A204.1 (cell line): ENCODE results near the gene HELZ.
"Not testable (repeated sequence)": the region's sequence is repeated elsewhere in the genome, so short reads cannot be mapped to it uniquely, and the experiment has no call there.

Source experiments
- FAIRE-seq: peaks from 2 replicates; lab custom pipeline; 2012; peaks lifted over from hg19 to GRCh38; lab: Jason Lieb, UNC

Gene HELZ

DNA sequence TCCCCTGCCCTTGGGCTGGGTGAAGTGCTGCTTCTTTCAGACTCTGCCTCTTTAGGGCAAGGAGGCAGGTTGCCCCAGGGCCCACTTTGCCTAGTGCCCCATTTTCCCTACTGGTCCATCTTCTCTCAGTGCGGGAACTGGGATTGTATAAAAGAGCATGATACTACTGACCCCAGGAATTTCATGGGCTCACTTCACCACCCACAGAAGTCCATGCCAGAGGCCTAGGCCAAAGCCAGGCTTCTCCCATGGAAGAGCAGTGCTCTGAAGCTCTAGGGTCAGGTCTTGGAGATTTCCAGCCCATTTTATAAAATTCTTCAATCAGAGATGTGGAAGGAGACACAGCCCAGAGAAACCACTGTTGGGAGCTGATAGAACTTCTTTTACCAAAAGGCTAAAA is 194.9 kb downstream of the HELZ start:
- no peak for FAIRE-seq

DNA sequence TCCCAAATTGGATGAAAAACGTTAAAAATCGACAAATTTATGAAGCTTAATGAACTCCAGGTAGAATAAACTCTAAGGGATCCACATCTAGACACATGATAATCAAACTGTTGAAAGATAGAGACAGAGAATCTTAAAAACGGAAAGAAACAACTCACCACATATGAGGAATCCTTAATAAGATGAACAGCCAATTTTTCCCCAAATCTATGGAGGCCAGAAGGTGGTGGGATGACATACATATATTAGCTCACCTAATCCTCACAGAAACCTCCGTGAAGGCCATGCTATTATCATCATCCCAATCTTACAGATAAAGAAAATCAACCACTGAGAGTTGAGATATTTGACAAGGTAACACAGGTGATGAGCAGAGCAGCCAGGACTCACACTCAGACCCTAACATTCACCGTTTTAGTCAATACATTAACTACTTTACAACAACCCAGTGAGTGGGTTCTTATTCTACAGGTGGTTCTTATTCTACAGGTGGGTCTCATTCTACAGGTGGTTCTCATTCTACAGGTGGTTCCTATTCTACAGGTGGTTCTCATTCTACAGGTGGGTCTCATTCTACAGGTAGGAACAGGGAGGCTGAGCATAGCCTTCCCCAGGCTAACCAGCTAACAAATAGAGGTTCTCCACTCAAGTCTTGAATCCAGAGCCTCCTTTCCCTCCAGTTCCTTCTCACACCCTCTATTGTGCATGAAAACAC is 195.8 kb downstream of the HELZ start:
- FAIRE-seq, result no peak

DNA sequence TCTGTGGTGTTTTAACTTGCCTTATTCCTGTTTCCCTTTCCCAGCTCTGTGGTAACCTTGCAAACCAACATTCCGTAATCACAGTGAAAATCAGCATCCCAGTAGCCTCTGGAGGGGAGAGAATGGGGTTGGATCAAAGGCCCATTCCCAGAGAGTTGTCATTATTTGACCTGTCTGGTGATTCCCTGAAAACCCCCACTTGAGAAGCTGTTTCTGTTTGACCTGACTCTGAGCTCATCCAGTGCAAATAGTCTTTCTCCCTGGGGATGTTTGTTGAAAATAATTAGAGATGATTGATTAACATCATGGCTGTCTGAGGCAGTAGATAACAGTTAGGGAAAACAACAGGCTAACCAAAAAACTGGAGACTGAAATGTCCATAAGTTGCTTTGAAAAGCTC is 197.6 kb downstream of the HELZ start:
- no peak for FAIRE-seq

DNA sequence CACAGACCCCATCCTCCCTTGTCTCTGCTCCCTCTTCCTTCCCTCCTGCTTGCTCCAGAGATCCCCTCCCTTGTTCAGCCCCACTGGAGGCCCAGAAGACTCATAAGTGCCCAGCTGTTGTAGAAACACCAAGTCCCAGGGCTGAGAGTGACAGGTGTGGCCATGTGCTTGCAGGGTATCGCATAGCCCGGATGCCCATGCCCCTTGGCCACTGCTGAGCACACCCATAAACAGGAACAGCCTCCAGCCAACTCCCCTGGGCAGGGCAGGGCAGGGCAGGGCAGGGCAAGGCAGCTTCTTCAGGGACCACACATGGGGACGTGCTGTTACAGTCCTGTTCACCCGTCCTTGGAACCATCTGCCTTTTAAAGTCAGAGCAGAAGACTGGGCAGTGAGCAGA is 198.6 kb downstream of the HELZ start:
- FAIRE-seq, result no peak

DNA sequence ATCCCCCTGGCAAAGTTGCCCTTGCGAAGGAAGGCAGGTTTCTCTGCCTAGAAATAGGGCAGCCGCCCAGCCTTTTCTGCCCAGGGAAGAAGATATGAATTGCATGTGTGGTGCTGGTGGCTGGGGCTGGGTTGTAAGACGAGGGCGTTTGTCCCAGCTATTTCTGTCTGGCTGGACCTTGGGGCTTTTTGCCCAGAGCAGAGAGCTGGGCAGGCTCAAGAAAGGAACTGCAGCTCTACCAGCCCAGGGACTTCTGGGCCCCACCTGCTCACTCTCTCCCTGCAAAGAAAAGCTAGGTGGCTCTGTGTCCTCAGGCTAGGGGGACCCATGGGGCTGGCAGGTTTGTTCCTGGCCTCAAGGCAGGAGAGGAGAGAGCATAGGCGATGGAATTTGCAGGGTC is 200.1 kb downstream of the HELZ start:
- no peak for FAIRE-seq

DNA sequence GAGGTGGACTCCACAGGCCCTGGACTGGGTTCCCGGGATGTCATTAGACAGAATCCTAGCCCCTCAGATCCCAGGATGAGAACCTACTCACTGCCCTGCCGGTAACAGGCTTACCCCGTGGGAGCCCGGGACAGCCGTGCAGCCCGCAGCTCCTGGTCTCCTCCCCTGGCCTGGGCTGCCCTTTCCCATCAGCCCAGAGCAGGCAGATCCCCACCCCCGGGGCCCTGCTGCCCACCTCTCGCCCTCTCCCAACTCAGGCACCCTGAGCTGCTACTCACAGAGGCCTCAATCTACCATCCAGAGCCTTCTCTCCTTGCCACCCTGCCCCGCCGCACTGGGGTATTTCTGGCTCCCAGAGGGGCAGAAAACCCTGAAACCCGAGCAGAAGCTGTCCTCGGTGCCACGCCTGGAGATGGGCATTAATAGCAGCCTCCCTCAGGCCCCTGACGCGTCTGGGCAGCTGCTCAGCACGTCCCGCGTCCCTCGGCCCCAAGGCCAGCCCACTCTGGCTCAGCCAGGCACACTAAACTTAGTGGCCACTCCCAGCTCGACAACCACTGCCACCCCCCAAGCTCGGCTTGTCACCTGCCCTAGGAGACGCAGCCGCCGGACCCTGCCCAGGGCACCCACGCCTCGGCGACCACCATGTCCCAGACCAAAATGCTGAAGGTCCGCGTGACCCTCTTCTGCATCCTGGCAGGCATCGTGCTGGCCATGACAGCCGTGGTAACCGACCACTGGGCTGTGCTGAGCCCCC is 200.8 kb downstream of the HELZ start, which contains the start of gene CACNG1:
Gene CACNG1 (plus strand): TSS at position 539 of the 757 bp plus-strand sequence. CDS start 107 bp downstream, at position 646.
- no peak for FAIRE-seq

DNA sequence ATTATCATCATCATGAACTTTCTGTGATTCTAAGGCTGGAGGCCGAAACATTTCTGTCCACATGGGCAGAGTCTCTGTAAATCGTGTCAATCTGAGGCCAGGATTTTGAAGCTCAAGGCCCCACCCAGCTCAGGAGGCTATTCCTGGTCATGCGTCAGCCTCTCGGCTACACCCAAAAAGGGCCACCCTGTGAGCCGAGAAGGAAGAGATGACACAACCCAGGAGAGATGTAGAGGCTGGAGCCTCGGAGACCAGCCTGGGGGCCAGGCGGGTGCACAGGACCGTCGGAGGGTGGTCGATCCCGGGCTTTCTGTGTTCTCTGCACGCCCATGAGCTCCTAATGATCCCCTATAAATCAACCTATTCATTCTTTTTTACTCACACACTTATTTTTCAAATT is 201.7 kb downstream of the HELZ start:
- FAIRE-seq, result no peak

DNA sequence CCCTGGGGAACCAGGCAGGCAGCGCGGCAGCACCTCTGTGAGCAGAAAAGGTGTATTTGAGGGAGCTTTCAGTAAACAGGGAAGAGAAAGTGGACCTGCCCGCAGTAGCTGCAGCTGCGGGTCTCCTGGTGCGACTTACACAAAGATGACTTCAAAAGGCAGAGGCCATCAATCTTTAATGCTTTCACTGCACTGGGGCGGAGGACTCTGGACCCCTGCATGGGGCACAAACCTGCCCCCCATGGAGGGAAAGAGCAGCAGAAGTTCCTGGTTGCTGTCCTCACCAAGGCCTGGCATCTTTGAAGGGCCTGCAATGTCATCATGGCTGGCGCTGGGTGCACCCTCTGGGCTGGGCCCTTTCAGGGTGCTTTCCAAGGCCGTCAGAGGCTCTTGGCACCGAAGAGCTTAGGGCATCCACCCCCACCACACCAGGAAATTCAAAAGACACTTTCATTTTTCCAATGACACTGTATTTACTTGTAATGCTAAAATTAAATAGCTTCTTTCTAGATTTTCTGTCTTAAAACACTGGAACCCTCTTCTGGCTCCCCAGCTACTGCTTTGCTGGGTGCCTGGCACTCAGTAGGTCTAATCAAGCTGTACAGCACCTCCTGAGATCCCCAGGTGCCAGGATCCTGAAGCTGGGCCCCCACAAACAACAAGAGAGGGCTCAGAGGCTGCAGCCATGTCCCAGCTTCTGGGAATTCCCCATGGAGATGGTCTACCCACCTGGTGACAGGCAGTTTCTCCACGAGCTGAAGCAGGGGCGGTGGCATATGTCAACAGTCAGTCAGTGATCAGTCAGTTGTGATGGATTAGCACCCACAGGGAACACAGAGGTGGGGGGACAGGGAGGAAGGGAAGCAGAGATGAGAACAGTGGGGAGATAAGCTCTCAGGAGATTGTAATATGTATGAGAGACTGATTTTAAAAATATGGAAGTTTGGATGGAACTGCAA is 202.8 kb downstream of the HELZ start:
- no peak for FAIRE-seq

DNA sequence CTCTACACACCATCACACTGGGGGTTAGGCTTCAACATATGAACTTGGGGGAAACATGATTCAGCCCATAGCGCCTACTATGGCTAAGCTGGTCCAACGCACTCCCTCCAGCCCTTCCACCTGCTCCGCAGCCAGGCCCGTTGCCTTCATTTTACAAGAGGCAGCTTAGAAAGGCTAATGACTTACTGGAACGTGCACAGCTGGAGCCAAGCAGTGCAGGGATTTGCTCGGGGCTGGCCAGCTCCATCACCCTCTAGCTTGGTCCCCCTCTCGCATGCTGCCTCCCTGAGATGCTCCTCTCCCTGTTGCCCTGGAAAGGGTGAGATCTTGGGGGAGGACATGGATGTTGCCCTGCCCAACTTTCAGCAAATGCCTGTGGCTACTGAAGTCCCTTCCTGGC is 203.5 kb downstream of the HELZ start:
- FAIRE-seq, result no peak

DNA sequence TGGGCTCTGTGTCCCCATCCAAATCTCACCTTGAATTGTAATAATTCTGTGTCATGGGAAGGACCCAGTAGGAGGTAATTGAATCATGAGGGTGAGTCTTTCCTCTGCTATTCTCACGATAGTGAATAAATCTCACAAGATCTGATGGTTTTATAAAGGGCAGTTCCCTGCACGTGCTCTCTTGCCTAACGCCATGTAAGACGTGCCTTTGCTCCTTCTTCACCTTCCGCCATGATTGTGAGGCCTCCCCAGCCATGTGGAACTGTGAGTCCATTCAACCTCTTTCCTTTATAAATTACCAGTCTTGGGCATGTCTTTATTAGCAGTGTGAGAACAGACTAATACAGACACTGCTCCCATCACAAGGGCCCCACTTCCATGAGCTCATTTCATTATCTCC is 203.9 kb downstream of the HELZ start:
- FAIRE-seq, result not testable (repeated sequence)

DNA sequence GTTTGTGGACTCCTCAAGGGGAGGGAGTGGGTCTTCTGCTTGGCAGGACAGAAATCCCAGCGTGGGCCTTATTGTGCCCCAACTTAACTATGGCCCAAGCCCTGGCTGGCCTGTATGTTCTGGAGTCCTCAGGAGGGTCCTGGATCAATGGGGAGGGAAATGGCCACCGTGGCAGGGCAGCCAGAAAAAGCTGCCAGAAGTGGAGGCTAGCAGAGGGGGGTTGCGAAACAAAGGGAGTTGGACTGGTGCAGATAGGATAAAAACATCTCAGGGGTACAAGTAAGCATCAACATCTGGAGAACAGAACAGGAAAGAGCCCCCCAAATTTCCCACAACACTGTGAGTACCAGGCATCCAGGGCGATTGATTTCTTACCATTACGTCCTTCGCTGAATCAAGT is 204.3 kb downstream of the HELZ start:
- FAIRE-seq, result no peak

DNA sequence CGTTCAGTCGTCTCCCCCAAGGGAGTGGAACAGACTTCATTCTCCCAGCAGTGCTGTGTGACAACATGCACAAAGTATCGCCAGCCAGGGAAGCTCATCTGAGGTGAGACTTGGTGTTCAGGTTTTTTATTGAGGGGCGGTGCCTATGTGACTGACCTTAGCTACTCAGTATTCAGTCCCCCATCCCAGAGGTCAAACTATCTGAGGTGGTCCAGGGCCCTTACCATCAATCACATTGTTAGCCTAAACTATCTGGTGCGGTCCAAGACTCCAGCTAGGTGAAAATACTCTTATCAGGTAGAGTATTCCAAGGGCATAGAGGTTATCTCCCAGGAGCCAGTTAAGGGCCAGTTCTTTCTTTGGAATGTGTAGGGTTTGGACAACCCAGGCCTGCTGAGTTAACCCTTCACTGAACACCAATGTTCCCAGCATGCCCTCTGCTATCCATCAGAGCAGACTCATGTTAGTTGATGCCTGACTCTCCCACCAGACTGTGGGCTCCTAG is 206.1 kb downstream of the HELZ start:
- FAIRE-seq, result no peak

DNA sequence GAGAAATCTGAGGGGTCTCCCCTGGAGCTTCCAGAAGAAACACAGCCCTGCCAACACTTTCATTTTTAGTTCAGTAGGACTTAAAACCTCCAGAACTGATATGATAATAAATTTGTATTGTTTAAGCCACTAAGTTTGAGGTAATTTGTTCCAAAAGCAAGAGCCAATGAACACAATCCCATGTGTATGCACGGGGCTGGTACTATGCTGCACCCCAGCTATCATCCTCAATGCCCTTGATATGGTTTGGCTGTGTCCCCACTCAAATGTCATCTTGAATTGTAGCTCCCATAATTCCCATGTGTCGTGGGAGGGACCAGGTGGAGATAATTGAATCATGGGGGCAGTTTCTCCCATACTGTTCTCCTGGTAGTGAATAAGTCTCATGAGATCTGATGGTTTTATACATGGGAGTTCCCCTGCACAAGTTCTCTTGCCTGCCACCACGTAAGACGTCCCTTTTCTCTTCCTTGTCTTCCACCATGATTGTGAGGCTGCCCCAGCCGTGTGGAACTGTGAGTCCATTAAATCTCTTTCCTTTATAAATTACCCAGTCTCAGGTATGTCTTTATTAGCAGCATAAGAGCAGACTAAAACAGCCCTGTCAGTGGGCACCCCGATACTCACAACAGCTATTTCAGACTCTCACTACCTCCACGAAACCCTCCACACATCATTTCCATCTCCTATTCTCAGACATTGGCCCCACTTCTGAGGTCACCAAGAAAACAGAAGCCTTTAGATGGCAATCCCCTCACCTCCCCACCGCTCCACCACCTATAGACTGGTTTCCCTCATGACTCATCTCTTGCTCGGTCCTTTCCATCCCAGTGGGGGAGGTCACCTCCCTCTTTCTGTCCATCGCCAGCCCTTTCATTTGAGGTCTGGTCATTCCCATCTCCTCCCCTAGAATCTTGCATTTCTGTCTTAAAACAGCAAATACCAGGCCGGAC is 209.6 kb downstream of the HELZ start:
- FAIRE-seq, result no peak

DNA sequence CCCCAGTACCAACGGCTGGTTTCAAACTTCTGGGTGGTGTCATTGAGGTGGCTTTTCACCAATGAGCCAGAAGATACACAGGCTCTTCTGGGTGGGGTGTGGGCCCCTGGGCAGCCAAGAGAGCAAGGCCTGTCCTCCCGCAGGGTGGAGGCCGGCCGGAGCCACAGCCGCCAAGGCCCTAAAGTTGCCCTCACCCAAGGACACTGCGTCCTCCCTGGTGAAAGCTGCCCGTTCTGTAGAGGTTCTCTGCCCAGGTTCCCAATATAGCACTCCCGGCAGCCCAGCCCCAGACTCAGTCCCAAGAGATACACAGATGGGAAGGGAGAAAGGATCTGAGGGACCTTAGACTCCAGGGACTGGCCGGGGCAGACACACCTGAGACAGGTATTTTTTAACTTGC is 211.4 kb downstream of the HELZ start:
- FAIRE-seq, result no peak

DNA sequence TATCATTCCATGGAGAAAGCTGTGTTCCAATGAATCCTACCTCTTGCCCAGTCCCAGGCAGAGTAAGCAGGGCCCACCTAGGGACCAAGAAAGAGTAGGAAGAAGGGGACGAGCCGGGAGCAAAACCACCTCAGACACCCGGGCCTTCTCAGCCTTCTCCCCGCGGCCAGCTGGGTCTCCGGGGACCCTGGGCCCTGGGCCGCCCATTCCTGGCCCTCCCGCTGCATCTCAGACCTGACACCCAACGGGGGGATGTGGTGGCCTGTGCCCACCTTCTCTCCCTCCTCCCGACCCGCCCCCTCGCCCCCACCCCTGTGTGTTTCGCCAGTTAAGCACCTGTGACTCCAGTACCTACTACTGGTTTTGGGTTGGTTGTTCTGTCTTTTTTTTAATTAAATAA is 212.0 kb downstream of the HELZ start:
- FAIRE-seq, result no peak

DNA sequence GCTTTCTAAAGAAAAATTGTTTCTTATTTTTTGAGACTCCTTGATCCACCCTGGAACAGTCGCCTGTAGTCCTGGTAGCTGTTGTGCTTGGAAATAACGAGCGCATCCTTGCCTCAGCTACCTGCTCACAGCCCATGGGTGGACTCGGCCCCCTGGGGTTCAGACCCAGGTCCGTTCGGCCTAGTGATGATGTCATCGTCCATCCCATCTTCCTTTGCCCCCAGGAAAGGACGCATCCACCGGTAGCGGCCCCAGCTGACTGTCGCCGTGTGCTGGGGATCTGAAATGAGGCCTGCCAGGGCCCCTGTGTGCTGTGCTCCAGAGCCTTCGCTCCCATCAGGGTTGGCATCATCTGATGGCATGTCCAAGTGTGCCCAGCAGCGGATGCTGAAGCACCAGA is 212.6 kb downstream of the HELZ start:
- no peak for FAIRE-seq

DNA sequence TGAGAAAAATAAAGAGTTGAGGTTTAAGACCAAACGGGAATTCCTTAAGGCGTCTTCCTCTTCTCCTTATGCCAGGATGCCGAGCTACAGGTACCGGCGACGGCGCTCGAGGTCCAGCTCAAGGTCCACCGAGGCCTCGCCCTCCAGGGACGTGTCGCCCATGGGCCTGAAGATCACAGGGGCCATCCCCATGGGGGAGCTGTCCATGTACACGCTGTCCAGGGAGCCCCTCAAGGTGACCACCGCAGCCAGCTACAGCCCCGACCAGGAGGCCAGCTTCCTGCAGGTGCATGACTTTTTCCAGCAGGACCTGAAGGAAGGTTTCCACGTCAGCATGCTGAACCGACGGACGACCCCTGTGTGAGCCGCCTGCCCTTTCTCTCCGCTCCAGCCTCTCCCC is 214.4 kb downstream of the HELZ start:
- no peak for FAIRE-seq

DNA sequence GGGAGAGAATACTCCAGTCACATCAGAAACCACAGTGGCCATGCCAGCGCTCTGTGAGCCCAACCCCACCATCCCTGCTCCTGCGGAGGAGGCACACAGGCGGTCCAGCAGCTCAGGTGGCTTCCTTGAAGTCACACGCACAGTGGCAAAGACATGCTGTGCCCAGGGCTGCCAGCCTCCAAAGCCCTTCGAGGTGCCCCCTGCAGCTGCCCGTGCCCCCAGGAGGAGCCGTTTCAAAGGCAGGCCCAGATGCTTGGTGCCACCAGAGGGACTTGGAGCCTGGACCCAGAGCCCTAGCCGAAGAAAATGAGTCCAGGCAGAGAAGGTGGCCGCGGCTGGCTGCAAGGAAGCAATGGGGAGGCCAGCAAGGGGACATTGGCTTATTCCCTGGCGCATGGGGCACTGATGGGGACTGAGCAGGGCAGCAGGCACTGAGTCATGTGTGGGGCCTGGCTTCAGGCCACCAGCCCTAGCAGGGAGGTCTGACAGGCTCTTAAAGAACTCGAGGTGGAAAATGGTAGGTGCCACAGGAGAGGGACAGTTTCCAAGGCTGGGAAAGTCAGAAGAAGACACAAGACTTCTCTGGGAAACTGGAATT is 217.9 kb downstream of the HELZ start:
- no peak for FAIRE-seq

DNA sequence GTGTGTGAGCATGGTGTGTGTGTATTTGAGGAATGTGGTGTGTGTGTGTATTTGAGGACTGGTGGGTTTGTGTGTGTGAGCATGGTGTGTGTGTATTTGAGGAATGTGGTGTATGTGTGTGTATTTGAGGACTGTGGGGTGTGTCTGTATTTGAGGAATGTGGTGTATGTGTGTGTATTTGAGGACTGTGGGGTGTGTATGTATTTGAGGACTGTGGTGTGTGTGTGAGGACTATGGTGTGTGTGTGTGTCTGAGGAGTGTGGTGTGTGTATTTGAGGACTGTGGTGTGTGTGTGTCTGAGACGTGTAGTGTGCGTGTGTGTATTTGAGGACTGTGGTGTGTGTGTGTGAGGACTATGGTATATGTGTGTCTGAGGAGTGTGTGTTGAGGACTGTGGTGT is 218.7 kb downstream of the HELZ start:
- no peak for FAIRE-seq

DNA sequence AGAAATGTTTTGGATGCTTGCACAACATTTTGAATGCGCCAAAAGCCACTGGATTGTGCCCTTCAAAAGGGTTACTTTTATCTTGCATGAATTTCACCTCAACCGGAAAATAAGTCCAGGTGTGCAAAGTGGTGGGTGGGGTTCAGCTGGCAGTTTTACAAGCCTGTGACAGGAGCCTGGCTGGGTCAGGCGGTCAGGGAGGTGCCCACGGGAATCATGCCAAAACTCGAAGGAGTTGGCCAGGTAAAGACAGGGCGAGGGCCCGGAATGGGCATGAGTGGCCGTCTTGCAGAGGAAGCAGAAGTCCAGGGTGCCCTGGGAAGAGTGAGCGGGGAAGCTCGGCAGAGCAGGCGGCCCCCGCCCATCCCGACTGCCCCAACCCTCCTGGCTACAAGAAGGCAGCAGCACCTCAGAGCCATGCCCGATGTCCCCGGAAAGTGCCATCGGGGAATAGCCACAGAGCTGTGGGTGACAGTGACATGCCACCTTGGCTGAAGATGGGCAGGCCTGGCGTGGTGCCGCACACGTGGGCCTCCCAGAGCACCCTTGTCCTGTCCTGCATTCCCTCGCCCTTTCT is 219.7 kb downstream of the HELZ start:
- no peak for FAIRE-seq

DNA sequence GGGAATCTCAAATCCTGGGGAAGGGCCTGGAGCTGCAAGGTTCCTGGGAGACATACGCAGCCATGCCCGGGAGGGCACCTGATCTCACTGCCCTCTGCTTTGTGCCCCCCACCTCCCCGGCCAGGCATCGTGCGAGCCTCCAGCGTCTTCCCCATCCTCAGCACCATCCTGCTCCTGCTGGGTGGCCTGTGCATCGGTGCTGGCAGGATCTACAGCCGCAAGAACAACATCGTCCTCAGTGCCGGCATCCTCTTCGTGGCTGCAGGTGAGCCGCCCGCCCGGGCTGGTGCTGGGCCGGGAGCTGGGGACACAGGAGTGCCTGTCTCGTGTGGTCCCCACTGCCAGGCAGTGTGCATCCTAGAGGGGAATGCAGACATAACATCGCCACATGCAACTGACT is 220.3 kb downstream of the HELZ start:
- no peak for FAIRE-seq
